Measurements from ENCODE around the gene ZNF75A. TPM values are rescaled to one million over a fixed set of nuclear protein-coding genes. Genes with fewer than 3 reads are reported as not detected.

The ZNF75A gene
- total and polyA plus RNA-seq, 9 of the 15 experiments (the other 6 are each of a cell fraction or from before 2014, with no cell fraction given), result 7.2 to 24.5 (median 17.1) TPM

GRCh38 chr16:3317315-3317999 lies 12.2 kb downstream of the ZNF75A start (continued):
- TF ChIP-seq SAP30 (IDR thresholded peaks at IDR 0.05; ENCODE audit: borderline replicate concordance, insufficient read depth, low read depth, low read length, poor library complexity, severe bottlenecking) (no peak), SREBF2 (CRISPR knock-in tag; IDR thresholded peaks at IDR 0.05) (no peak), MLLT1 (IDR thresholded peaks at IDR 0.05) (peak in 1 of 2 experiments; percentile 67; a peak in 1 of 4 replicates), CHD1 (IDR thresholded peaks at IDR 0.05; ENCODE audit: low read length) (no peak), C11orf30 (IDR thresholded peaks at IDR 0.05; ENCODE audit: low read depth) (no peak), POLR3G (IDR thresholded peaks at IDR 0.05; ENCODE audit: extremely low read depth, insufficient read length, insufficient replicate concordance) (no peak), L3MBTL2 (IDR thresholded peaks at IDR 0.05) (no peak), SETDB1 (IDR thresholded peaks at IDR 0.05; ENCODE audit: low read length) (no peak), GATAD2B (IDR thresholded peaks at IDR 0.05; ENCODE audit: borderline replicate concordance) (no peak), THAP12 (CRISPR knock-in tag; IDR thresholded peaks at IDR 0.05) (no peak), THRB (CRISPR knock-in tag; conservative IDR thresholded peaks at IDR 0.05) (no peak), SRSF7 (optimal IDR thresholded peaks at IDR 0.05; ENCODE audit: low read depth, low read length) (no peak), ZNF354B (CRISPR knock-in tag; IDR thresholded peaks at IDR 0.05) (no peak), NCOA6 (IDR thresholded peaks at IDR 0.05) (no peak), PTRF (tag; IDR thresholded peaks at IDR 0.05) (no peak), CREB3L1 (IDR thresholded peaks at IDR 0.05; ENCODE audit: borderline replicate concordance, low read depth) (no peak), ARID3B (CRISPR knock-in tag; IDR thresholded peaks at IDR 0.05; ENCODE audit: borderline replicate concordance) (no peak), RAD21 (CRISPR knock-in tag; conservative IDR thresholded peaks at IDR 0.05 in 1 of 2, IDR thresholded peaks at IDR 0.05 in 1 of 2) (no peak)
